Stimulated activated naive CD8-positive, alpha-beta T cell treated with anti-CD3 and anti-CD28 coated beads, Interleukin-15, amount 100 ng/mL, for 72 hours (primary cell): ENCODE results near the gene PRSS33.

Experiments used
- ATAC-seq: fragments of 150-1000 bp; cut with Tn5 transposase; 2 replicates; pipeline ENCODE4 v1.10.0; 2021; ENCODE audit warnings: mild to moderate bottlenecking, moderate library complexity
- DNase-seq, 2 donors: peaks; one replicate each; pipeline ENCODE4 v3.0.0; 2021 to 2022
- H3K27ac Mint-ChIP-seq, 2 donors: one replicate each; pipeline ENCODE4 v1.8.0; 2022; ENCODE audit warnings: mild to moderate bottlenecking in 2 of 2, mixed read lengths in 2 of 2, moderate library complexity in 2 of 2
- H3K27me3 Mint-ChIP-seq: one replicate; pipeline ENCODE4 v1.8.0; 2022; ENCODE audit warnings: mixed read lengths
- H3K4me1 Mint-ChIP-seq: one replicate; pipeline ENCODE4 v1.8.0; 2022; ENCODE audit warnings: mild to moderate bottlenecking, mixed read lengths
- H3K4me3 Mint-ChIP-seq, 2 donors: one replicate each; pipeline ENCODE4 v1.8.0; 2022; ENCODE audit warnings: mild to moderate bottlenecking in 2 of 2, mixed read lengths in 2 of 2, moderate library complexity in 1 of 2
- H3K9me3 Mint-ChIP-seq, 2 donors: one replicate each; pipeline ENCODE4 v1.8.0; 2022; ENCODE audit warnings: mixed read lengths in 2 of 2

The PRSS33 gene

GRCh38 chr16:2737895-2738418 is 49.4 kb downstream of the PRSS33 start:
- Mint-ChIP-seq H3K4me3 (no peak overlapping the region), H3K27me3 (peaks cover 9% of the 10 kb centered on the region)

GRCh38 chr16:2737238-2737605 is 50.1 kb downstream of the PRSS33 start:
- peaks cover 8% of the 10 kb centered on the region for H3K4me1 Mint-ChIP-seq
- peaks cover 9% of the 10 kb centered on the region for H3K27me3 Mint-ChIP-seq
- no peaks in the 10 kb centered on the region for H3K9me3 Mint-ChIP-seq
- H3K27ac Mint-ChIP-seq = no peak overlapping the region
- H3K4me3 Mint-ChIP-seq = no peak overlapping the region
- DNase-seq = no peak
- ATAC-seq = no peak

More at GRCh38 chr16:2737895-2738418, 49.4 kb downstream of the PRSS33 start:
- ATAC-seq (no peak), DNase-seq (no peak)
- no peaks in the 10 kb centered on the region for H3K9me3 Mint-ChIP-seq
- peaks cover 8% of the 10 kb centered on the region for H3K4me1 Mint-ChIP-seq
- H3K27ac Mint-ChIP-seq = peak overlapping the region in 1 of 2 donors; percentile 4

DNA sequence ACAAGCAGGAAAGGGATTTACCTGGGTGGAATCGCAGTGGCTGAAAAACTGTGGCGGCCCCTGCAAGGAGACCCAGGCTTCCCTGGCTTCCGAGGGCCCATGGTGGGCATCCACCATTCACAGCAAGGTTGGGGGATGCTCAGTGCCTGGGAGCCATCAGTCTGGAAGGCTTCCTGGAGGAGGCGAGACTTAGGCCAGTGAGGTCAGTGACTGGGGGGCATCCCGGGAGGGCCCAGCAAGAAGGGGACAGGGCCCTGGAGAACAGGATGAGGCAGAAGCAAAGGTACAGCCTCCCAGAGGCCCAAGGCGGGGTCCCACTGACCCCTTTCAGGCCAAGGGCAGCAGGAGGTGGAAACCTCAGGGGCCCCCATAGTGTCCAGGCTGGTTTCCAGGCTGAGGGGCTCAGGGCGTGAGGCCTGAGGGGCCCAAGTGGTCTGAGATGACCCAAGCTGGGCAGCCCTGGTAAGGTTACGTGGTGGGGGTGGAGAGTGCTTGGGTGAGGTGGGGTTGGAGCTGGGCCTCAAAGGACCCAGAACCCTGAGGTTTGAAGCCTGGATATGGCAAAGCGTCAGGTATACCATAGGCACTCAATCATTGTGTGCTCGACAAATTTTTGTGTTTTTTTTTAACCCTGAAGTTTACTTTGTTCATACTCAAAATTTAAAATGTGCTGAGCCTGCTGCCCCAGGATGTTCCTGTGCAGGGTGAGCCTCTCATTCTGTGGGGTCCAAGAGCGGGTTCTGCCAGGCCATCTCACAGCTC is 50.7 kb downstream of the PRSS33 start:
- H3K4me3 Mint-ChIP-seq = no peak overlapping the region
- H3K27ac Mint-ChIP-seq = no peak overlapping the region
- ATAC-seq (no peak), DNase-seq (no peak)
- peaks cover 8% of the 10 kb centered on the region for H3K4me1 Mint-ChIP-seq
- H3K27me3 Mint-ChIP-seq = peaks cover 9% of the 10 kb centered on the region
- no peaks in the 10 kb centered on the region for H3K9me3 Mint-ChIP-seq

GRCh38 chr16:2734844-2735515 is 52.4 kb downstream of the PRSS33 start:
- DNase-seq (no peak), ATAC-seq (no peak)
- no peak overlapping the region for H3K4me3 Mint-ChIP-seq
- no peaks in the 10 kb centered on the region for H3K27me3 Mint-ChIP-seq
- H3K9me3 Mint-ChIP-seq = no peaks in the 10 kb centered on the region
- peak overlapping the region in 1 of 2 donors; percentile 74 for H3K27ac Mint-ChIP-seq
- H3K4me1 Mint-ChIP-seq = peaks cover 8% of the 10 kb centered on the region
